Kidney (tissue), 14 donors: ENCODE results near the gene KRTAP4-1. TPM values are rescaled to one million over a fixed set of nuclear protein-coding genes. Genes with fewer than 3 reads are reported as not detected.
A peak's percentile ranks its signal among the peaks of the same experiment; 100 is the strongest.

Experiments
- DNase-seq, 5 donors: peaks; one replicate each; pipeline ENCODE4 v3.0.0-alpha.2; 2013 to 2020
- FAIRE-seq: peaks from 2 replicates; lab custom pipeline; 2012; peaks lifted over from hg19 to GRCh38; lab: Jason Lieb, UNC
- H3K27ac ChIP-seq, 2 donors: one replicate each; pipeline ENCODE4 v1.7.0; 2013; ENCODE audit warnings: low read depth in 2 of 2, low read length in 2 of 2, inconsistent platforms in 1 of 2
- H3K27me3 ChIP-seq: one replicate; pipeline ENCODE4 v1.7.1; 2013; ENCODE audit warnings: low read length, inconsistent platforms; ENCODE audit not compliant: control insufficient read depth, insufficient read depth
- H3K36me3 ChIP-seq, 3 donors: one replicate each; pipeline versions ENCODE4 v1.7.0 to v1.7.1; 2013; ENCODE audit warnings: low read length in 3 of 3, control low read depth in 1 of 3, inconsistent platforms in 1 of 3; ENCODE audit not compliant: insufficient read depth in 3 of 3, control insufficient read depth in 2 of 3
- H3K4me1 ChIP-seq, 3 donors: one replicate each; pipeline versions ENCODE4 v1.7.0 to v1.7.1; 2013; ENCODE audit warnings: low read length in 3 of 3, inconsistent platforms in 1 of 3, low read depth in 1 of 3; ENCODE audit not compliant: control insufficient read depth in 2 of 3, insufficient read depth in 2 of 3
- H3K4me3 ChIP-seq, 3 donors: one replicate each; pipeline versions ENCODE4 v1.7.0 to v1.8.1; 2013; ENCODE audit warnings: low read length in 3 of 3, control low read depth in 1 of 3, inconsistent platforms in 1 of 3
- H3K9ac ChIP-seq, 3 donors: one replicate each; pipeline versions ENCODE4 v1.7.0 to v1.7.1; 2013; ENCODE audit warnings: low read length in 3 of 3, control low read depth in 1 of 3, inconsistent platforms in 1 of 3
- H3K9me3 ChIP-seq, 3 donors: one replicate each; pipeline versions ENCODE4 v1.7.0 to v1.7.1; 2013; ENCODE audit warnings: low read length in 3 of 3, control low read depth in 1 of 3, inconsistent platforms in 1 of 3; ENCODE audit not compliant: control insufficient read depth in 2 of 3, insufficient read depth in 1 of 3
- intact Hi-C: fragments of 100-400 bp; cut with DNase I; formaldehyde crosslinking; loops from one replicate; pipeline ENCODE4 v1.11.1; 2022
- polyA plus RNA-seq: library from polyadenylated mRNA; stranded (reverse); fragments of 350-450 nt; fragmentation: Illumina TruSeq; extraction: RNeasy Lipid Tissue Mini Kit (QIAGEN cat#74804); gene quantifications from one replicate; pipeline ENCODE4 v1.2.3, GENCODE V29; 2014; ENCODE audit warnings: low read depth, low replicate concordance; ENCODE audit not compliant: insufficient read depth
- total RNA-seq: library from RNA; stranded (reverse); fragmentation: NEBNext Ultra II Directional; extraction: Animal tissue kit (Norgen Biotek cat#: 25700); gene quantifications from one replicate; pipeline ENCODE4 v1.2.1, GENCODE V29; 2021
- TF ChIP-seq, protein P1 (sequence below): IDR thresholded peaks from 3 replicates; pipeline ENCODE4 v1.5.1; 2012; ENCODE audit warnings: mild to moderate bottlenecking, moderate library complexity, borderline replicate concordance; ENCODE audit not compliant: insufficient read depth; ENCODE audit errors: extremely low read depth
- donor health status: control.
- donor health status: control.
- donor health status: control.
- donor health status: control.
- donor health status: control.
- donor health status: DM: yes; HTN: yes; CAD: no.
- donor health status: Normal renal cell carcinoma (clear cell type).

KRTAP4-1 gene
- total and polyA plus RNA-seq, 2 donors from 2014 or later, result not detected

DNA sequence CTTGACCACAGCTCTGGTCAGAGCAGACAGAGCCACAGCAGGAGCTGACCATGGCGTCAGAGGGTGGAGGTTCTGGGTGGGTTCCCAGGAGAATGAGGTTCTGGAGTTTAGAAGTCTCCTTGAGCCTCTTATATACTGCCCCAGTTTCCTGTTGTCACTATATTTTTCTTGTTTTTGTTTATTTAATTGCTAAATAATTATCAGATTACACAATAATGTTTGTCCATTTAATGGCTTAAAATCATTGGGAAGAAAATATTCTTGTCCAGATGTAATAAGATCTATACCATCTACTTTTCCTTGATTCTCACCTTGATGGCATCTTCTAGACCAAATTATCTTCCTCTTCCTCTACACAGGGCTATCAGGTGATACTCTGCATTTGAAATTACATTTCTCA, 16.6 kb downstream of the KRTAP4-1 start, which contains the start of gene KRTAP4-3:
Gene KRTAP4-3, minus strand, starts transcription at position 101 of the 400 bp plus-strand sequence. Its CDS starts 49 bp downstream, at position 52.
- Histone ChIP-seq H3K27me3 (no peaks in the 10 kb centered on the region), H3K36me3 (no peaks in the 10 kb centered on the region), H3K27ac (no peak within 1 kb of the TSS), H3K4me1 (no peaks in the 10 kb centered on the region), H3K9ac (no peak within 1 kb of the TSS), H3K4me3 (no peak within 1 kb of the TSS), H3K9me3 (no peaks in the 10 kb centered on the region)
- FAIRE-seq, result no peak
- no peak for DNase-seq
- TF ChIP-seq, protein P1, sequence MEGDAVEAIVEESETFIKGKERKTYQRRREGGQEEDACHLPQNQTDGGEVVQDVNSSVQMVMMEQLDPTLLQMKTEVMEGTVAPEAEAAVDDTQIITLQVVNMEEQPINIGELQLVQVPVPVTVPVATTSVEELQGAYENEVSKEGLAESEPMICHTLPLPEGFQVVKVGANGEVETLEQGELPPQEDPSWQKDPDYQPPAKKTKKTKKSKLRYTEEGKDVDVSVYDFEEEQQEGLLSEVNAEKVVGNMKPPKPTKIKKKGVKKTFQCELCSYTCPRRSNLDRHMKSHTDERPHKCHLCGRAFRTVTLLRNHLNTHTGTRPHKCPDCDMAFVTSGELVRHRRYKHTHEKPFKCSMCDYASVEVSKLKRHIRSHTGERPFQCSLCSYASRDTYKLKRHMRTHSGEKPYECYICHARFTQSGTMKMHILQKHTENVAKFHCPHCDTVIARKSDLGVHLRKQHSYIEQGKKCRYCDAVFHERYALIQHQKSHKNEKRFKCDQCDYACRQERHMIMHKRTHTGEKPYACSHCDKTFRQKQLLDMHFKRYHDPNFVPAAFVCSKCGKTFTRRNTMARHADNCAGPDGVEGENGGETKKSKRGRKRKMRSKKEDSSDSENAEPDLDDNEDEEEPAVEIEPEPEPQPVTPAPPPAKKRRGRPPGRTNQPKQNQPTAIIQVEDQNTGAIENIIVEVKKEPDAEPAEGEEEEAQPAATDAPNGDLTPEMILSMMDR, result no peak
- intact Hi-C loops, result no loop called here

DNA sequence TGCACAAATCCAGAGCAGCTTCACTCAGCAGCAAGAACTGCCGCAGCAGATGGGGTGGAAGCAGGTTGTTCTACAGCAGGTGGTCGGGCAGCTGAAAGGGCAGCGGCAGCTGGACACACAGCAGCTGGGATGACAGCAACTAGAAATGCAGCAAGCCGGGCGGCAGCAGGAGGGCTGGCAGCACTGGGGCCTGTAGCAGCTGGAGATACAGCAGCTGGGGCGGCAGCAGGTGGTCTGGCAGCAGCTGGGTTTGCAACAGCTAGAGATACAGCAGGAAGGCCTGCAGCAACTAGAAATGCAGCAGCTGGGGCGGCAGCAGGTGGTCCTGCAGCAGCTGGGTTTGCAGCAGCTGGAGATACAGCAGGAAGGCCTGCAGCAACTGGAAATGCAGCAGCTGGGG, 17.1 kb downstream of the KRTAP4-1 start:
- Histone ChIP-seq H3K4me3 (no peak overlapping the region), H3K4me1 (no peaks in the 10 kb centered on the region), H3K27ac (no peak overlapping the region), H3K9me3 (no peaks in the 10 kb centered on the region), H3K27me3 (no peaks in the 10 kb centered on the region), H3K9ac (no peak overlapping the region), H3K36me3 (no peaks in the 10 kb centered on the region)
- DNase-seq (peak in 1 of 5 donors; percentile 52), FAIRE-seq (no peak)
- TF ChIP-seq, protein P1, result no peak
- intact Hi-C loops, result no loop called here

DNA sequence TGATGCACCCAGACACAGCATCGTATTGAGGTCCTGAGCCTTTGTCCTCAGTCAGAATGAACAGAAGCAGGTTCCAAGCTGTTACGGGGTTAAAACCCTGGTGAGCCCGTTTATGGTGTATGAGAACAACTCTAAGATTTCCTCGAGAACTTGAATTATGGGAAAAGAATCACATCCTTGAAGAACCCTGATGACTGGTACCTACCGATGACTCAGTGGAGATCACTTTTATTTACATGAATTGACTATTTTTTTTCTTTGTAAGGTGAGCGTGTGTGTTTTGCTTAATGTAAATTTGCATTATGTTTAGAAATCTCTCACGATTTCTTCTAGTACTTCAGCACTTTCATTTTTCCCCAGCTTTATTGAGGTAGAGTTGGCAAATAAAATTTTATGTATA, 20.9 kb downstream of the KRTAP4-1 start:
- DNase-seq, result no peak

More for the DNA sequence above, 20.9 kb downstream of the KRTAP4-1 start:
- H3K9me3 ChIP-seq, result no peaks in the 10 kb centered on the region
- H3K36me3 ChIP-seq, result no peaks in the 10 kb centered on the region
- H3K9ac ChIP-seq, result no peak overlapping the region
- H3K4me1 ChIP-seq, result no peaks in the 10 kb centered on the region
- H3K27me3 ChIP-seq, result no peaks in the 10 kb centered on the region
- no peak overlapping the region for H3K4me3 ChIP-seq
- no peak overlapping the region for H3K27ac ChIP-seq
- intact Hi-C loops, result no loop called here
- TF ChIP-seq, protein P1, result no peak
- no peak for FAIRE-seq
